Head of caudate nucleus (tissue), 42 donors: Measurements from ENCODE around the gene C1QTNF1.

ENCODE experiments used
- DNase-seq, 42 donors: peaks; one replicate each; pipeline versions ENCODE4 v3.0.0 to v3.0.0-alpha.2; 2020 to 2021; ENCODE audit warnings: mixed read lengths in 7 of 42
- intact Hi-C: fragments of 100-400 bp; cut with DNase I; formaldehyde crosslinking; loops from one replicate; pipeline ENCODE4 v1.15.0; 2022

The C1QTNF1 gene

GRCh38 chr17:79093270-79093669 lies 69.3 kb downstream of the C1QTNF1 start:
- intact Hi-C loops: no loop called here

DNA sequence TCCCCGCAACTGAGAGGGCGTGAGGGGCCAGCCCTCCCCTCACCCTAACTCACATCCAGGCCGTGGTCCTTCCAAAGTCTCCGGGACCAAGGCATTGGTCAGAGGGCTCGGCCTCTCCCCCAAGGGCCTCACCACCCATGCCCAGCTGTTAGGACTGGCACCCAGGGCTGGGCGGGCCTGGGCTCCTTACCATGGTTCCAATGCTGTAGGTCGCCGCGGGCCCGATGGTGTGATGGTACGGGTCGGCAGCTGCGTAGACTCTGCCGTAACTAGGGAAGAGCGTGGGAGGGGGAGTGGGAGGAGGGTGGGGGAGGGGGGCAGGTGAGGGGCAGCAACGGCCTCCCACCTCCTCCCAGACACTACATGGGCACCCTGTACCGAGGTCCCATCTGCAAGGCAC lies 70.3 kb downstream of the C1QTNF1 start:
- intact Hi-C loops: no loop called here
- no peak for DNase-seq

More at GRCh38 chr17:79093270-79093669, 69.3 kb downstream of the C1QTNF1 start:
- no peak for DNase-seq

GRCh38 chr17:79095345-79096055 lies 71.5 kb downstream of the C1QTNF1 start:
- intact Hi-C loops: no loop called here
- DNase-seq: peak in 5 of 42 donors; percentile 21 to 37 (median 33)

DNA sequence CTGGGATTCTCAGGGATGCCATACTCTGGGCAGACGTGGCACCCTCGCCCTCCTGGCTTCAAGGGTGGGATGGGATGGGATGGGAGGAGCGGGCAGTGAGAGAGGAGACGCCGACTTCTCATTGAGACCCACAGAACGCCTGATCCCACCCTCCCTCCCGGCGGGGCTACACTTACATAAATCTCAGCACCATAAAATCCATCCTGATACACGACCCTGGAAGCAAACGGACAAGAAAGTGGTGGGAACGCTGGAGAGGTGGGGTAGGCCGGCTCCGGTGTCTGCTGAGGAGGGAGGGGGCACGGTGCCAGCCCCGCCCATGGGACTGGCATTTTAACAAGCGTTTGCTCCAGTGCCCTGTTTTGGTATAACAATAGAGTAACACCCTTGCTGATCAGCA lies 72.5 kb downstream of the C1QTNF1 start:
- intact Hi-C loops: no loop called here
- no peak for DNase-seq

DNA sequence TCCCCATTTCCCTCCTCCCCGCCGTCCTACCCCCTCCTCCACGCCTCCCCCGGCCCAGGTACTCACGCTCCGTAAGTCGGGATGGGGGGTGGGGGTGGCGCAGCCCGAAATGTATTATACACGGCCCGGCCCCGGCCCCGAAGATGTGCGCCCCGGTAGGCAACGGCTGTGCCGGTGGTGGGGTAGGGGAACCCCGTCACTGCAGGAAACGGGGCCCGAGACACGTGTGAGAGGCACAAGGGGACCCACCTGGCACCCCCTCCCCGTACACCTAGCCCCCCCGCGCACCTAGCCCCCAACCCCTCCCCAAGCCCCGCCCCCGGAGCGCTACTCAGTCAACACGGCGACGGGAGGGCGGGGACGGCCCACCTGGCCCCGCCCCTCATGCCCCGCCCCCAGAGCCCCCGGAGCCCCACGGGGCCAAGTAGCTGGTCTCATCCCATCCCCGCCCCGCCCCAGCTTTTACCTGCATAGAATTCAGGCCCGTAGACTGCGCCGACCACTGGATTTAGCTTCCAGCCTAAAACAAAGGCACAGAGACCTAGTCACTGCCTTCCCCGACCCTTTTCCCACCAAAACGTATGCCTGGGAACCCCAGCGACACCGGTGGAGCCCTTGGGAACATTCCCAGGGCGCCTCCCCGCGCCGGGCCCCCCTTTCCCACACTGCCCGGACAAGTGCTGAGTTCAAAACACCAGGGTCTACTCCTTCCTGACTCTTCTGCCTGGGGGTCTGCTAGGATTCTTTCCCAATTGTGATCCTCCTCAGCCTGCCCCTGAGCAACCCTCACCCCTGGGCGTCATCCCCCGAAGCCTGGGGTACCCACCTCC lies 73.5 kb downstream of the C1QTNF1 start:
- DNase-seq: no peak
- intact Hi-C loops: no loop called here

DNA sequence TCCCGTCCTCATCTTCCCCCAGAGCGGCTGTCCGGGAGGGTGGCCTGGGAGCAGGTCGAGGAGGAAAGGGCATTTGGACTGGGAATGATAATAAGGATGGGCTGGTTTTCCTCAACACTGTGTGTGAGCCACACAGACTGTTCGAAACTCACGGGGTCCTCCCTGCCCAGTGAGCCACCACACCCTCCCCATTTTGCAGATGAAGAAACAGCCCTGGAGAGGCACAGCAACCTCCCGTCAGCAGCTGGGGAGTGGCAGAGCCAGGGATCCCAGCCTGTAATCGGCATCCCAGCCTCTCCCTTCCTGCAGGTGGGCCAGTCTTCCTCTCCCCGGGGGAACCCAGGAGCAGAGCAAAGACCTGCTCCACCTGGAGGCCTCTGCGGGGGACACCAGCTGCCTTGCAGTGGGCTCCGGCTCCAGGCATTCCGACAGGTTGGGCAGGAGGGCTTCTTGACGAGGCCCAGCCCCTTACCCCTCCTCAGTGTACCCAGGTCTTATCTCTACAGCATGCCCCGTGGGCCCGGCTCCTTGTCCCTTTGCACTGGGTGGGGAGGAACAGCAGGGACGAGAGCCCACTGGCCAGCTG lies 74.4 kb downstream of the C1QTNF1 start:
- DNase-seq: no peak
- intact Hi-C loops: no loop called here
